Measurements from ENCODE around the gene CGN.

- TF ChIP-seq POLR2AphosphoS5 (IDR thresholded peaks at IDR 0.05; ENCODE audit: low read depth, low read length) (no peak), POLR2A (IDR thresholded peaks at IDR 0.05; ENCODE audit: low read depth, low read length) (no peak), TAF1 (IDR thresholded peaks at IDR 0.05; ENCODE audit: borderline replicate concordance, low read depth, low read length) (no peak)
These were observed 31.5 kb downstream of the CGN start for GRCh38 chr1:151542710-151543129.

Measured in GM12892 (cell line).